NCI-H82 treated with DMSO at 0.1 percent for 48 hours (cell line): ENCODE data around the gene AHR.
"Not testable (repeated sequence)": the region's sequence is repeated elsewhere in the genome, so short reads cannot be mapped to it uniquely, and the experiment has no call there.

Source experiments
- DNase-seq: peaks from one replicate; lab custom pipeline; 2025; ENCODE audit not compliant: unreplicated experiment; lab: John Stamatoyannopoulos, UW

Gene AHR

GRCh38 chr7:17336168-17336567, 37.7 kb downstream of the AHR start:
- no peak for DNase-seq

- DNase-seq = no peak
Measured at GRCh38 chr7:17339139-17339538, 40.7 kb downstream of the AHR start.

- no peak for DNase-seq
Measured at GRCh38 chr7:17339952-17340351, 41.5 kb downstream of the AHR start.

GRCh38 chr7:17340655-17341054, 42.2 kb downstream of the AHR start:
- no peak for DNase-seq

- DNase-seq = no peak
Measured at GRCh38 chr7:17342756-17343155, 44.3 kb downstream of the AHR start.

GRCh38 chr7:17347401-17347800, 48.9 kb downstream of the AHR start:
- no peak for DNase-seq

- not testable (repeated sequence) for DNase-seq
Measured at GRCh38 chr7:17348932-17349331, 50.5 kb downstream of the AHR start.

GRCh38 chr7:17350321-17350720, 51.9 kb downstream of the AHR start:
- not testable (repeated sequence) for DNase-seq

- not testable (repeated sequence) for DNase-seq
Measured at GRCh38 chr7:17353650-17354419, 55.4 kb downstream of the AHR start.

- no peak for DNase-seq
Measured at GRCh38 chr7:17354473-17354872, 56.0 kb downstream of the AHR start.

- no peak for DNase-seq
Measured at GRCh38 chr7:17355050-17355449, 56.6 kb downstream of the AHR start.

- no peak for DNase-seq
Measured at GRCh38 chr7:17357952-17358351, 59.5 kb downstream of the AHR start.

GRCh38 chr7:17359610-17360009, 61.2 kb downstream of the AHR start:
- no peak for DNase-seq

- DNase-seq = no peak
Measured at GRCh38 chr7:17362439-17363105, 64.1 kb downstream of the AHR start.

- no peak for DNase-seq
Measured at GRCh38 chr7:17364671-17365070, 66.2 kb downstream of the AHR start.

- no peak for DNase-seq
Measured at GRCh38 chr7:17365775-17366174, 67.3 kb downstream of the AHR start.

GRCh38 chr7:17367502-17367901, 69.0 kb downstream of the AHR start:
- DNase-seq = no peak

GRCh38 chr7:17368856-17369524, 70.5 kb downstream of the AHR start:
- no peak for DNase-seq

- DNase-seq = no peak
Measured at GRCh38 chr7:17369691-17370426, 71.4 kb downstream of the AHR start.

- no peak for DNase-seq
Measured at GRCh38 chr7:17370901-17371585, 72.6 kb downstream of the AHR start.
